ENCODE results near the gene NCOA1.

The NCOA1 gene

GRCh38 chr2:24761866-24762265 lies 270.8 kb downstream of the NCOA1 start:
- no peak overlapping the region for H3K9ac ChIP-seq (ENCODE audit: low read depth, low read length)
- no peak overlapping the region for H3K4me3 ChIP-seq (ENCODE audit: low read depth in 1 of 2, low read length in 2 of 2)
- no peak overlapping the region for H3K27ac ChIP-seq (ENCODE audit: low read length)
- H3K79me2 ChIP-seq (ENCODE audit: insufficient read depth, low read length) = no peaks in the 10 kb centered on the region
- no peak overlapping the region for H2AFZ ChIP-seq (ENCODE audit: low read depth, low read length)
- no peaks in the 10 kb centered on the region for H3K4me1 ChIP-seq (ENCODE audit: insufficient read depth, low read length)
- H3K4me2 ChIP-seq (ENCODE audit: insufficient read depth, low read length) = no peak overlapping the region
- TF ChIP-seq, protein P1, sequence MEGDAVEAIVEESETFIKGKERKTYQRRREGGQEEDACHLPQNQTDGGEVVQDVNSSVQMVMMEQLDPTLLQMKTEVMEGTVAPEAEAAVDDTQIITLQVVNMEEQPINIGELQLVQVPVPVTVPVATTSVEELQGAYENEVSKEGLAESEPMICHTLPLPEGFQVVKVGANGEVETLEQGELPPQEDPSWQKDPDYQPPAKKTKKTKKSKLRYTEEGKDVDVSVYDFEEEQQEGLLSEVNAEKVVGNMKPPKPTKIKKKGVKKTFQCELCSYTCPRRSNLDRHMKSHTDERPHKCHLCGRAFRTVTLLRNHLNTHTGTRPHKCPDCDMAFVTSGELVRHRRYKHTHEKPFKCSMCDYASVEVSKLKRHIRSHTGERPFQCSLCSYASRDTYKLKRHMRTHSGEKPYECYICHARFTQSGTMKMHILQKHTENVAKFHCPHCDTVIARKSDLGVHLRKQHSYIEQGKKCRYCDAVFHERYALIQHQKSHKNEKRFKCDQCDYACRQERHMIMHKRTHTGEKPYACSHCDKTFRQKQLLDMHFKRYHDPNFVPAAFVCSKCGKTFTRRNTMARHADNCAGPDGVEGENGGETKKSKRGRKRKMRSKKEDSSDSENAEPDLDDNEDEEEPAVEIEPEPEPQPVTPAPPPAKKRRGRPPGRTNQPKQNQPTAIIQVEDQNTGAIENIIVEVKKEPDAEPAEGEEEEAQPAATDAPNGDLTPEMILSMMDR (IDR thresholded peaks at IDR 0.05; ENCODE audit: borderline replicate concordance, extremely low read depth, low read length, poor library complexity, severe bottlenecking) = no peak
- no peak for TF ChIP-seq EZH2 (IDR thresholded peaks at IDR 0.05; ENCODE audit: borderline replicate concordance, low read depth, low read length, severe bottlenecking)
- no peaks in the 10 kb centered on the region for H3K27me3 ChIP-seq (ENCODE audit: insufficient read depth, low read length, poor library complexity)
- ATAC-seq (ENCODE audit: insufficient read depth, low read depth) (no peak), DNase-seq (no peak)
- H3K9me3 ChIP-seq (ENCODE audit: insufficient read depth, low read length, severe bottlenecking) = no peaks in the 10 kb centered on the region
- no peaks in the 10 kb centered on the region for H4K20me1 ChIP-seq (ENCODE audit: insufficient read depth, low read length)
- H3K36me3 ChIP-seq (ENCODE audit: insufficient read depth, low read length) = peaks cover 37% of the 10 kb centered on the region

GRCh38 chr2:24762518-24762917 lies 271.5 kb downstream of the NCOA1 start:
- Histone ChIP-seq H4K20me1 (ENCODE audit: insufficient read depth, low read length) (no peaks in the 10 kb centered on the region), H3K36me3 (ENCODE audit: insufficient read depth, low read length) (peaks cover 38% of the 10 kb centered on the region), H3K4me2 (ENCODE audit: insufficient read depth, low read length) (no peak overlapping the region), H3K4me1 (ENCODE audit: insufficient read depth, low read length) (no peaks in the 10 kb centered on the region), H3K27ac (ENCODE audit: low read length) (no peak overlapping the region), H3K4me3 (ENCODE audit: low read depth in 1 of 2, low read length in 2 of 2) (no peak overlapping the region), H2AFZ (ENCODE audit: low read depth, low read length) (no peak overlapping the region), H3K79me2 (ENCODE audit: insufficient read depth, low read length) (no peaks in the 10 kb centered on the region), H3K9me3 (ENCODE audit: insufficient read depth, low read length, severe bottlenecking) (no peaks in the 10 kb centered on the region), H3K9ac (ENCODE audit: low read depth, low read length) (no peak overlapping the region), H3K27me3 (ENCODE audit: insufficient read depth, low read length, poor library complexity) (no peaks in the 10 kb centered on the region)
- TF ChIP-seq, protein P1 (IDR thresholded peaks at IDR 0.05; ENCODE audit: borderline replicate concordance, extremely low read depth, low read length, poor library complexity, severe bottlenecking) = no peak
- TF ChIP-seq EZH2 (IDR thresholded peaks at IDR 0.05; ENCODE audit: borderline replicate concordance, low read depth, low read length, severe bottlenecking) = no peak
- ATAC-seq (ENCODE audit: insufficient read depth, low read depth) (no peak), DNase-seq (no peak)

DNA sequence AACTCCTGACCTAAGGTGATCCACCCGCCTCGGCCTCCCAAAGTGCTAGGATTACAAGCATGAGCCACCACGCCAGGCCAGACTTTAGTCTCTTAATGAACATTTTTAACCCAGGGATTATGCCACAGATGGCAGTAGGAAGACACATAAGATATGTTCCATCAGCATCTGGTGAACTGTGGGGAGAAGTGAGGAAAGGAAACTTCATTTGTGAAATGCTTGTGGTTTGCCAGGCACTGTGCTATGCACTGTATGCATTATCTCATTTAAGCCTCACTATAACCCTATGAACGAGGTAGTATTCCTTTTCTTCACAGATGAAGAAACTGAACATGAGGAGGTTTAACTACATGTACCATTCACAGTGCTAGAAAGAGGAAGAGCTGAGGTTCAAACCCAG lies 272.8 kb downstream of the NCOA1 start:
- Histone ChIP-seq H3K27me3 (ENCODE audit: insufficient read depth, low read length, poor library complexity) (no peaks in the 10 kb centered on the region), H4K20me1 (ENCODE audit: insufficient read depth, low read length) (no peaks in the 10 kb centered on the region), H3K79me2 (ENCODE audit: insufficient read depth, low read length) (no peaks in the 10 kb centered on the region), H3K4me2 (ENCODE audit: insufficient read depth, low read length) (no peak overlapping the region), H3K9me3 (ENCODE audit: insufficient read depth, low read length, severe bottlenecking) (no peaks in the 10 kb centered on the region), H3K27ac (ENCODE audit: low read length) (no peak overlapping the region), H2AFZ (ENCODE audit: low read depth, low read length) (no peak overlapping the region), H3K9ac (ENCODE audit: low read depth, low read length) (no peak overlapping the region), H3K4me1 (ENCODE audit: insufficient read depth, low read length) (no peaks in the 10 kb centered on the region), H3K36me3 (ENCODE audit: insufficient read depth, low read length) (peaks cover 37% of the 10 kb centered on the region), H3K4me3 (ENCODE audit: low read depth in 1 of 2, low read length in 2 of 2) (no peak overlapping the region)
- no peak for ATAC-seq (ENCODE audit: insufficient read depth, low read depth)
- TF ChIP-seq, protein P1 (IDR thresholded peaks at IDR 0.05; ENCODE audit: borderline replicate concordance, extremely low read depth, low read length, poor library complexity, severe bottlenecking) = no peak
- TF ChIP-seq EZH2 (IDR thresholded peaks at IDR 0.05; ENCODE audit: borderline replicate concordance, low read depth, low read length, severe bottlenecking) = no peak
- no peak for DNase-seq

GRCh38 chr2:24766609-24767008 lies 275.6 kb downstream of the NCOA1 start:
- H3K79me2 ChIP-seq (ENCODE audit: insufficient read depth, low read length) = no peaks in the 10 kb centered on the region
- H2AFZ ChIP-seq (ENCODE audit: low read depth, low read length) = no peak overlapping the region
- no peak; the same call in 2 of the 3 replicates for ATAC-seq (ENCODE audit: insufficient read depth, low read depth)
- H3K4me3 ChIP-seq (ENCODE audit: low read depth in 1 of 2, low read length in 2 of 2) = no peak overlapping the region
- H3K4me1 ChIP-seq (ENCODE audit: insufficient read depth, low read length) = no peaks in the 10 kb centered on the region
- H3K27ac ChIP-seq (ENCODE audit: low read length) = no peak overlapping the region
- no peak overlapping the region for H3K4me2 ChIP-seq (ENCODE audit: insufficient read depth, low read length)
- no peak for TF ChIP-seq EZH2 (IDR thresholded peaks at IDR 0.05; ENCODE audit: borderline replicate concordance, low read depth, low read length, severe bottlenecking)
- TF ChIP-seq, protein P1 (IDR thresholded peaks at IDR 0.05; ENCODE audit: borderline replicate concordance, extremely low read depth, low read length, poor library complexity, severe bottlenecking) = no peak
- H3K36me3 ChIP-seq (ENCODE audit: insufficient read depth, low read length) = peaks cover 38% of the 10 kb centered on the region
- H3K27me3 ChIP-seq (ENCODE audit: insufficient read depth, low read length, poor library complexity) = no peaks in the 10 kb centered on the region
- no peak for DNase-seq
- no peaks in the 10 kb centered on the region for H3K9me3 ChIP-seq (ENCODE audit: insufficient read depth, low read length, severe bottlenecking)
- no peaks in the 10 kb centered on the region for H4K20me1 ChIP-seq (ENCODE audit: insufficient read depth, low read length)
- H3K9ac ChIP-seq (ENCODE audit: low read depth, low read length) = no peak overlapping the region
